22Rv1 (cell line): Measurements from ENCODE around the gene POSTN.

Source experiments
- H3K27ac ChIP-seq: fragments of 450-650 bp; 2 replicates; pipeline ENCODE4 v1.5.1; 2017
- ZFX ChIP-seq: fragments of 450-650 bp; IDR thresholded peaks from 2 replicates; pipeline ENCODE4 v1.6.1; 2017; ENCODE audit warnings: antibody characterized with exemption, borderline replicate concordance
- TF ChIP-seq, protein P1 (sequence below): fragments of 450-650 bp; IDR thresholded peaks from 2 replicates; pipeline ENCODE4 v1.5.1; 2017; ENCODE audit warnings: mild to moderate bottlenecking

Gene POSTN

GRCh38 chr13:37636701-37637100 lies 38.1 kb upstream of the POSTN start:
- no peak overlapping the region for H3K27ac ChIP-seq
- TF ChIP-seq, protein P1, sequence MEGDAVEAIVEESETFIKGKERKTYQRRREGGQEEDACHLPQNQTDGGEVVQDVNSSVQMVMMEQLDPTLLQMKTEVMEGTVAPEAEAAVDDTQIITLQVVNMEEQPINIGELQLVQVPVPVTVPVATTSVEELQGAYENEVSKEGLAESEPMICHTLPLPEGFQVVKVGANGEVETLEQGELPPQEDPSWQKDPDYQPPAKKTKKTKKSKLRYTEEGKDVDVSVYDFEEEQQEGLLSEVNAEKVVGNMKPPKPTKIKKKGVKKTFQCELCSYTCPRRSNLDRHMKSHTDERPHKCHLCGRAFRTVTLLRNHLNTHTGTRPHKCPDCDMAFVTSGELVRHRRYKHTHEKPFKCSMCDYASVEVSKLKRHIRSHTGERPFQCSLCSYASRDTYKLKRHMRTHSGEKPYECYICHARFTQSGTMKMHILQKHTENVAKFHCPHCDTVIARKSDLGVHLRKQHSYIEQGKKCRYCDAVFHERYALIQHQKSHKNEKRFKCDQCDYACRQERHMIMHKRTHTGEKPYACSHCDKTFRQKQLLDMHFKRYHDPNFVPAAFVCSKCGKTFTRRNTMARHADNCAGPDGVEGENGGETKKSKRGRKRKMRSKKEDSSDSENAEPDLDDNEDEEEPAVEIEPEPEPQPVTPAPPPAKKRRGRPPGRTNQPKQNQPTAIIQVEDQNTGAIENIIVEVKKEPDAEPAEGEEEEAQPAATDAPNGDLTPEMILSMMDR = no peak
- TF ChIP-seq ZFX = no peak

GRCh38 chr13:37632294-37632693 lies 33.7 kb upstream of the POSTN start:
- TF ChIP-seq, protein P1 = no peak
- TF ChIP-seq ZFX = no peak
- H3K27ac ChIP-seq = no peak overlapping the region

DNA sequence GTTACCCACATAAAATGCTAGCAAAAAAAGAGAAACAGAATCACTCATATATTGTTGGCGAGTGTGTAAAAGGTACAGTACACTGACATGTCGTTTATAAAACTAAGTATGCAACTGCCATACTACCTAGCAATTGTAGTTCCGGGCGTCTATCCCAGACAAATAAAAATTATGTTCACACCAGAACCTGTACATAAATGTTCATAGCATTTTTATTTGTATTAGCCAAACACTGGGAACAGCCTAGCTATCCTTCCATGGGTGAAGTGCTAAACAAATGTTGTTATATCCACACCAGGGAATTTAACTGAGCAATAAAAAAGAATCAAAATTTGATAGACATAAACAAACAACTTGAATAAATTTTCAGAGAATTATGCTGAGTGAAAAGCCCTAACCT lies 28.9 kb upstream of the POSTN start:
- no peak overlapping the region; the same call in 1 of the 2 replicates for H3K27ac ChIP-seq
- no peak for TF ChIP-seq ZFX
- TF ChIP-seq, protein P1 = no peak

DNA sequence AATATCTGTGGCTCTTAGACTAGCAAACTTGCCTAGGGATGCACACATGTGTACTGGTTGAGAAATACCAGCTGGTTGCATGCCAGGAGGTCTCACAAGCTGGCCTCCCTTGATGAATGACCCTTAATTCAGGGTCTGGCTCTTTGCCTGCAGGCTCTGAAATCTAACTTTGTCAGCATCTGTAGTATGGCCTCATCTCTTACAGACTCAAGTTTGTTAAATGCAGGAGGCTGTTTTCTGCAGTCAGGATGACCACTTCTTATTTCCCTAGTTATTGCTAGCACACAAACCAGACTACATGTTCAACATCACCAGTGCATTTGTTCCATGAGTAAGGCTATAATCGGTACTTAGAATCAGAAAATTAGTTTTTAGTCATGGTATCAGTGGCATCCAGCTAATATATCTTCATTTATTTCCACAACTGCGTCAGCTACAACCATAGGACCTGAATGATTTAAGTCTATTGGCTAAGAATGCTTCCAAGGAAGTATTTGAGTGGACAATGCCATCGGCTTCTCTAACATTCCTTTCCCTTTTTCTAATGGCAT lies 23.3 kb upstream of the POSTN start:
- TF ChIP-seq ZFX = no peak
- TF ChIP-seq, protein P1 = no peak
- H3K27ac ChIP-seq = no peak overlapping the region

- no peak overlapping the region for H3K27ac ChIP-seq
- TF ChIP-seq ZFX = no peak
- TF ChIP-seq, protein P1 = no peak
These were observed 20.0 kb upstream of the POSTN start for GRCh38 chr13:37618554-37618953.

GRCh38 chr13:37617173-37617572 lies 18.6 kb upstream of the POSTN start:
- TF ChIP-seq, protein P1 = no peak
- TF ChIP-seq ZFX = no peak
- no peak overlapping the region for H3K27ac ChIP-seq

- H3K27ac ChIP-seq = no peak overlapping the region
- TF ChIP-seq, protein P1 = no peak
- TF ChIP-seq ZFX = no peak
These were observed 17.6 kb upstream of the POSTN start for GRCh38 chr13:37616131-37616530.
